Small intestine (tissue), 7 donors: ENCODE measurements around the gene NUAK2. TPM values are rescaled to one million over a fixed set of nuclear protein-coding genes. Genes with fewer than 3 reads are reported as not detected.
A peak's percentile ranks its signal among the peaks of the same experiment; 100 is the strongest.

Experiments used
- DNase-seq, 2 donors: peaks; one replicate each; pipeline versions ENCODE4 v3.0.0 to v3.0.0-alpha.2; 2013
- FAIRE-seq: peaks from 2 replicates; lab custom pipeline; 2012; peaks lifted over from hg19 to GRCh38; lab: Jason Lieb, UNC
- H3K27ac ChIP-seq, 3 donors: one replicate each; pipeline ENCODE4 v1.5.1; 2013; ENCODE audit warnings: low read length in 2 of 3, mild to moderate bottlenecking in 2 of 3, control low read depth in 1 of 3, inconsistent platforms in 1 of 3, low read depth in 1 of 3, moderate library complexity in 1 of 3
- H3K27me3 ChIP-seq, 3 donors: one replicate each; pipeline ENCODE4 v1.6.1; 2013; ENCODE audit warnings: low read length in 3 of 3, inconsistent platforms in 1 of 3; ENCODE audit not compliant: control insufficient read depth in 3 of 3, insufficient read depth in 3 of 3
- H3K36me3 ChIP-seq, 3 donors: one replicate each; pipeline ENCODE4 v1.6.1; 2013; ENCODE audit warnings: low read length in 3 of 3, inconsistent platforms in 1 of 3, low read depth in 1 of 3, mild to moderate bottlenecking in 1 of 3, moderate library complexity in 1 of 3; ENCODE audit not compliant: control insufficient read depth in 3 of 3, insufficient read depth in 2 of 3
- H3K4me1 ChIP-seq, 3 donors: one replicate each; pipeline ENCODE4 v1.6.1; 2013; ENCODE audit warnings: low read length in 2 of 3, inconsistent platforms in 1 of 3, low read depth in 1 of 3, mild to moderate bottlenecking in 1 of 3, moderate library complexity in 1 of 3; ENCODE audit not compliant: control insufficient read depth in 3 of 3, insufficient read depth in 2 of 3
- H3K4me3 ChIP-seq, 3 donors: one replicate each; pipeline ENCODE4 v1.5.1; 2013; ENCODE audit warnings: low read length in 3 of 3, control low read depth in 1 of 3, inconsistent platforms in 1 of 3, low read depth in 1 of 3, mild to moderate bottlenecking in 1 of 3, moderate library complexity in 1 of 3
- H3K9me3 ChIP-seq, 2 donors: one replicate each; pipeline ENCODE4 v1.6.1; 2013; ENCODE audit warnings: low read depth in 1 of 2, low read length in 1 of 2; ENCODE audit not compliant: control insufficient read depth in 2 of 2, insufficient read depth in 1 of 2
- WGBS, 3 donors: extraction: QIAGEN DNeasy Blood & Tissue Kit; methylation state at CpG; one replicate each; pipeline ENCODE4 v1.1.7; 2013; 5-methylcytosine and 5-hydroxymethylcytosine counted together
- polyA plus RNA-seq, 4 donors: library from polyadenylated mRNA; stranded (reverse) in 3 of 4; unstranded in 1 of 4; fragments of 200-250 nt in 3 of 4; fragments of 120-200 nt in 1 of 4; gene quantifications; one replicate each; pipeline versions ENCODE4 v1.2.1 to v1.2.3, GENCODE V29; 2013
- donor health status: healthy with polysubstance abuse.
- donor health status: control.
- donor health status: control.
- donor health status: Bipolar disorder and iron deficiency.
- donor health status: healthy.

Gene NUAK2
- polyA plus RNA-seq, 4 donors: 8.5 to 16.2 (median 10.2) TPM

DNA sequence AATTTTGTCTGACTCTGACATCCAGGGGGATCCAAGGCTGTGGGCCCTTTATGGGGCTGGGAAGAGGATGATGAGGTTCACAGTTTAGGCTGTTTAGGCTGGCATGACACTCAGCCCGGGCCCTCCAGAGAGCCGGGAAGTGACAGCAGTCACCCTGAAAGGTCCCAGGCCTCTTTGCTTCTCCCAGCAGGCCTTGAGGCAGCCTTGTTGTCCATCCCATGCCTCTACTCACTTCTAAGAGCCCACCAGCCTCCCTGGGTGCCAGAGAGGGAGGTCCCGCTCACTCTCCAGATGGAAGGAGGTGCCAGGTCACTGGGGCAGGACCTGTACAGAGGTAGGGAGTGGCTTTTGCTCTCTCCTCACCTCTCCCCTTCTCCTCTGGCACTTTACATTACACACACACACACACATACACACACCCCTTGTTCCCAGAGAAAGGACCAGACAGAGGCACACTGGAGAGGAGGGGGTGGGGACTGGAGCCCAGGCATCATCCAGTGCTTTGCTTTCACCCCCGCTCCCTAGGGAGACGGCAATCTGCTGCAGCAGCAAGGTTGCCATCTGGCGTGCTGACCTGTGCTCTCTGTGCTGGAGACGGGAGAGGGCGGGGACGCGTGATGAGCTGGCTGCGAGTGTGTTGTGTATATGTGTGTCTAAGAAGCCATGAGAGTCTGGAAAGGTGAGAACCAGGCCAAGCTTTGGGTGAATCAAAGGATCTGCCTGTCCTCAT is 30.6 kb upstream of the NUAK2 start:
- Histone ChIP-seq H3K4me3 (no peak overlapping the region), H3K9me3 (no peaks in the 10 kb centered on the region), H3K27me3 (no peaks in the 10 kb centered on the region), H3K36me3 (no peaks in the 10 kb centered on the region), H3K4me1 (peaks cover 2 to 11% (median 4%) of the 10 kb centered on the region in 3 donors), H3K27ac (peak overlapping the region in 1 of 3 donors; percentile 63)
- peak; percentile 70 to 87 for DNase-seq
- no peak for FAIRE-seq
- WGBS, 3 donors: 29 to 60% (median 55%) methylated on average over 11 of the region's 11 CpGs

DNA sequence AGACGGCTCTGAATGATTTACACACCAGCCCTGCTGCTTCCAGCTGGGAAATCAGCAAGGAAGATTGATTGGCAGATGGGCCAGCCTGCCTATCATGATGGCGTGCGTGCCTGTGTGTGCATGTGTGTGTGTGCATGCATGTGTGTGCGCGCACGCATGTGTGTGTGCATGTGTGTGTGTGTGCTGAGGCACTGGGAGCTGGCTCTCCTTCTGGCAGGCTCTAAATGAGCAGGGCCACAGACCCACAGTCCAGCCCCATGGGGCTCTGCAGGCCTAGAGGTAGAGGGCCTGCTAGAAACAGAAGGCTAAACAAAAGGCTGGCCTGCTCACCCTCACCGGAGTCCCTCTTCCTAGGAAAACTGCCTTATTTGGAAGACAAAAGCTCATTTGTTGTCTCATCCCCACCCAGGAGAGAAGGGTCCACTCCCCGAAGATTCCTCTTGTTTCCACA is 29.2 kb upstream of the NUAK2 start:
- no peak for DNase-seq
- no peak overlapping the region for H3K27ac ChIP-seq
- no peaks in the 10 kb centered on the region for H3K9me3 ChIP-seq
- 71 to 80% (median 78%) methylated on average over 8 of the region's 8 CpGs for WGBS, 3 donors
- no peaks in the 10 kb centered on the region for H3K36me3 ChIP-seq
- no peak for FAIRE-seq
- H3K4me3 ChIP-seq: no peak overlapping the region
- peaks cover 0 to 11% (median 4%) of the 10 kb centered on the region in 3 donors for H3K4me1 ChIP-seq
- peaks cover 0 to 7% (median 4%) of the 10 kb centered on the region in 3 donors for H3K27me3 ChIP-seq

DNA sequence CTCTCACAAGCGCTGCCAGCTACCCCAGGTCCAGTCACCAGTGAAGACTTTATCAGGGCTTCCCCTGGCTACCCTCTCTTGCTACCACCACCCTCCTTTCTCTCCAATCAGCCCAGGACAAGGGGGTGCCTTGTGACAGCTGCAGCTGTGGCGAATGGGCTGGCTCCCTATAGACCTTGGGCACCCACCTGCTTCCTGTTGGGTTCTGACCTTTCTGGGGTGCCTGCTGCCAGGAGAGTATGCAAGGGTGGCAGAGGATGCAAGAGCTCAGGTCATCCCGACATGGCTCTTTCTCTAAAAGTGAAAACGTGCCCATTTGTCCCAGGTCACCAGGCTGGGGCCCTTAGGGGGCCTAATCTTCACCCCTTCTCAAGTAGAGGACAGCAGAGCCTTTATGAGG is 28.6 kb upstream of the NUAK2 start:
- H3K4me1 ChIP-seq: peaks cover 0 to 9% (median 2%) of the 10 kb centered on the region in 3 donors
- no peak for DNase-seq
- no peak for FAIRE-seq
- 77 to 89% (median 78%) methylated on average over 4 of the region's 4 CpGs for WGBS, 3 donors
- peak overlapping the region in 1 of 3 donors; percentile 3 for H3K27ac ChIP-seq
- no peaks in the 10 kb centered on the region for H3K9me3 ChIP-seq
- H3K4me3 ChIP-seq: no peak overlapping the region
- H3K36me3 ChIP-seq: no peaks in the 10 kb centered on the region
- peaks cover 0 to 11% (median 4%) of the 10 kb centered on the region in 3 donors for H3K27me3 ChIP-seq

DNA sequence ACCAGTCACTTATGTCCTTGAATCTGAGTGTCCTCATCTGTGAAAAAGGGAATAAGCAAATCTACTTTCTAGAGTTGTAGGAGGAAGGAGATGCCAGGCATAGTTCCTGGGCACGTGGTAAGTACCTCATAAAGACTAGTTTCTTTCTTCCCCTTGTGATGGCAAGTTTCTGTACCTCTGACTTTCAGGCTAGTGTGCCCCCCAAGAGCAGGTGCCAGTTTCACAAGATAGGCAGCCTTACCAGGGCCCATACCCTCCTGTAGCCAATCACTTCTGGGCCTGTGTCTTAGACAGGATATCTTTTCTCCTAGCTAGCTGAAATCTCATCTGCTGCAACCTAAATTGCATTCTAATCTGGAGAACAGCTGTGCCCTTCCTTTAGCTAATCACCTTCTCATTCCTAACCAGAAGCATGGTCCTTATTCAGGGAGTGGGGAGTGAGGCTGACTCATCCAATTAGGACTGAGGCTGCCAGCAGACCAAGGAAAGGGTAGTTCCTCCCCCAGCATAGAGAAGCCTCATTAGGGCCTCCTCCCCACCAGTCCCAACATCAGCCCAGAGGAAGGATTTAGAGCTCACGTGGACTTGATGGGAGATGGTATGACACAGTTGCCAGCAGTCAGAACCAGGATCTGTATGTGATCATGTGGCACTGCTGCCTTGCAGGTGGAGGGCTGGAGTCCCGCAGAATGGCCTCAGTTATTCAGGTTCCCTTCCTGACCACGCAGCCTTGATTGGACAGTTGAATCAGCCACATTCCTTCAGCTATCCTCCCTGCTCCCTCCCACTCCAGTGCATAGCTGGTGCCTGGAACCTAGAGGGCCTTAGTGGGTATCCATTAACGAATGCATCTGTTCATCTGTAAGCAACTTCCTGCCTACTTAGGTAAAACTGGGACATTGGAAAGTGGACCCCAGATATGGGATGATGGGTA is 27.3 kb upstream of the NUAK2 start:
- FAIRE-seq: no peak
- DNase-seq: no peak
- 67 to 71% (median 71%) methylated on average over 5 of the region's 5 CpGs for WGBS, 3 donors
- H3K36me3 ChIP-seq: no peaks in the 10 kb centered on the region
- no peaks in the 10 kb centered on the region for H3K9me3 ChIP-seq
- H3K27me3 ChIP-seq: peaks cover 3 to 24% (median 12%) of the 10 kb centered on the region in 3 donors
- H3K4me1 ChIP-seq: peaks cover 0 to 10% (median 0%) of the 10 kb centered on the region in 3 donors
- no peak overlapping the region for H3K4me3 ChIP-seq
- no peak overlapping the region for H3K27ac ChIP-seq

DNA sequence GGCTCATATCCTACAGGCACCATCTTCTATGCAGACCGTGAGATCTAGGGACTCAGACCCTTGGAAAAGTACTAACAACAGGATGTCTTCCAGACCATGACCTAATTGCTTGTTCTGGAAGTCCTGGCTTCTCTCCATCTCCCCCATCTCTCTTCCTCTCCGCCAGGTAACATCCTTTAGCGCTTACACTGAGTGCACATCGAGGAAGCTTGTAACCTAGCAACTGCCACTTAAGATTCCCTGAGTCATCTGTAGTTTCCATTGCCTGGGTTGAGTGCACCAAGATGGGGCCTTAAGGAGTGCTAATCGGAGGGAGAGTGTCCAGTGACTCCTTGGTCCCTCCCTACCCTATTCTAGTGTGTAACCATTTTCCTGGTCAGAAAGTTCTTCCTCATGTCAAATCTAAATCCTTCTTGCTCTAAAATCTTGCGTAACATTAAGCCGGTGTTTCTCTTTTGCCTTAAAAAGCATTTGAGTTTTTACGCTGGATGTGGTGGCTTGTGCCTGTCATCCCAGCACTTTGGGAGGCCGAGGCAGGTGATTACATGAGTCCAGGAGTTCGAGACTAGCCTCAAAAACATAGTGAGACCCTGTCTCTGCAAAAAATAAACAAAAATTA is 25.5 kb upstream of the NUAK2 start:
- H3K27ac ChIP-seq: no peak overlapping the region
- no peak overlapping the region for H3K4me3 ChIP-seq
- 82 to 85% (median 84%) methylated on average over 10 of the region's 10 CpGs for WGBS, 3 donors
- FAIRE-seq: no peak
- H3K4me1 ChIP-seq: peaks cover 0 to 8% (median 0%) of the 10 kb centered on the region in 3 donors
- peaks cover 3 to 41% (median 12%) of the 10 kb centered on the region in 3 donors for H3K27me3 ChIP-seq
- no peaks in the 10 kb centered on the region for H3K36me3 ChIP-seq
- no peaks in the 10 kb centered on the region for H3K9me3 ChIP-seq
- DNase-seq: no peak

DNA sequence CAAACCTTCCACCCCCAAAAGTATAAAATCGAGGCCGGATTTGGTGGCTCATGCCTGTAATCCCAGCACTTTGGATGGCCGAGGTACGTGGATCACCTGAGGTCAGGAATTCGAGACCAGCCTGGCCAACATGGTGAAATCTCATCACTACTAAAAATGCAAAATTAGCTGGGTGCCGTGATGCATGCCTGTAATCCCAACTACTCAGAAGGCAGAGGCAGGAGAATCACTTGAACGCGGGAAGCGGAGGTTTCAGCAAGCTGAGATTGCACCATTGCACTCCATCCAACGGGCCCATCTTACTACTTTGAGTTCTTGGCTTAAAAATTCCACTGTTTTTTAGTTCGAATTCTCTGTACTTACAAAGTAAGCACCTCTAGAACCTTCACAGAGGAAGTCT is 24.2 kb upstream of the NUAK2 start:
- WGBS, 3 donors: 85 to 90% (median 87%) methylated on average over 11 of the region's 11 CpGs
- FAIRE-seq (no peak), DNase-seq (no peak)
- H3K36me3 ChIP-seq: no peaks in the 10 kb centered on the region
- peaks cover 3 to 41% (median 12%) of the 10 kb centered on the region in 3 donors for H3K27me3 ChIP-seq
- H3K4me3 ChIP-seq: no peak overlapping the region
- no peaks in the 10 kb centered on the region for H3K9me3 ChIP-seq
- no peak overlapping the region for H3K27ac ChIP-seq
- peaks cover 0 to 5% (median 0%) of the 10 kb centered on the region in 3 donors for H3K4me1 ChIP-seq

DNA sequence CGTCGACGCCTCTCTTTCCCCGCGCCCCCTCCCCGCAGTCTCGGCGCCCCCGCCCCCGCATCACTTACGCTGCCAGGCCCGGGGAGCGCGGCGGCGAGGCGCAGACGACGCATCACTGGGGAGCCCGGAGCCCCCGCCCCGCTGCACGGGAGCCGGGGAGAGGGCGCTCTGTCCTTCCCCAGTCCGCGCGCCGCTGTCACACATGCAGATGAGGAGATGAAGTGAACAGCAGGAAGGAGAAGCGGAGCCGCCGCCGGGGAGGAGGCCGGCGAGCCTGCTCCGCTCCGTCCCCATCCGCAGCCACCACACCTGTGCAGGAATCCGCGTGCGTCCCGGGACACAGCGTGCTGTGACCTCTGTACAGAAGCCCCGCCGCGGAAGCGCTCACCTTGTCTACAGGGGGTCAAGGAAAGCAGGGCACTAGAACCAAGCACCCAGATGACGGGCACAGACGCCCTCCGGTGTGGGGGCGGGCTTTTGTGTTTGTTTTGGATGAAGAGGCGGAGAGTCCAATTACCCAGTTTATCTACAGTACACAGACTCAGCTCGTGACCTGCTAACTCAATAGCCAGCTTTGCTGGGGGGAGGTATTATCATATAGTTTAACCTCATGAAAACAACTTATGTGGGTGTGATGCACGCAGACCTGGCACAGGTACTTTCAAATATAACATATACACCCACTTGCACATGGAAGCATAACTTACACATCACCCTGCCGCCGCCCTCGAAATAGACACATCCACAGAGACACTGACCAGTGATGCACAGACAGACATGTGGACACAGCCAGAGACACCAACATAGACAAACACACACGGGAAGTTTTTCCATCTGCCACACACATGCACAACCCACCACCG is 22.8 kb upstream of the NUAK2 start:
- DNase-seq (peak; percentile 39 to 57), FAIRE-seq (no peak)
- H3K4me1 ChIP-seq: peaks cover 0 to 5% (median 0%) of the 10 kb centered on the region in 3 donors
- 7 to 9% (median 8%) methylated on average over 44 to 59 of the region's 59 CpGs for WGBS, 3 donors
- no peaks in the 10 kb centered on the region for H3K36me3 ChIP-seq
- H3K9me3 ChIP-seq: no peaks in the 10 kb centered on the region
- H3K27me3 ChIP-seq: peaks cover 3 to 41% (median 12%) of the 10 kb centered on the region in 3 donors
- no peak overlapping the region for H3K27ac ChIP-seq
- H3K4me3 ChIP-seq: peak overlapping the region in 2 of 3 donors; percentile 24 to 29
